DND-41 (cell line): ENCODE results near the gene CTXND1.

ENCODE experiments used
- ATAC-seq: fragments of 200-7000 bp; cut with Tn5 transposase; 3 replicates; pipeline ENCODE4 v1.9.1; 2021; ENCODE audit warnings: low read depth; ENCODE audit not compliant: insufficient read depth
- DNase-seq: peaks from one replicate; pipeline ENCODE4 v3.0.0-alpha.2; 2020
- H2AFZ ChIP-seq: 2 replicates; pipeline ENCODE4 v1.6.0; 2012; ENCODE audit warnings: low read depth, low read length
- H3K27ac ChIP-seq: 2 replicates; pipeline ENCODE4 v1.5.1; 2012; ENCODE audit warnings: low read length, inconsistent platforms
- H3K27me3 ChIP-seq: fragments of 200-600 bp; sonication (generic); 2 replicates; pipeline ENCODE4 v1.6.0; 2012; ENCODE audit warnings: low read length, mild to moderate bottlenecking, inconsistent platforms; ENCODE audit not compliant: insufficient read depth, poor library complexity
- H3K36me3 ChIP-seq: 2 replicates; pipeline ENCODE4 v1.5.1; 2012; ENCODE audit warnings: low read length, inconsistent platforms; ENCODE audit not compliant: insufficient read depth
- H3K4me1 ChIP-seq: 2 replicates; pipeline ENCODE4 v1.5.1; 2012; ENCODE audit warnings: mild to moderate bottlenecking, low read length; ENCODE audit not compliant: insufficient read depth
- H3K4me2 ChIP-seq: 2 replicates; pipeline ENCODE4 v1.6.0; 2012; ENCODE audit warnings: mild to moderate bottlenecking, moderate library complexity, low read length, inconsistent platforms; ENCODE audit not compliant: insufficient read depth
- H3K4me3 ChIP-seq, 2 experiments: fragments of 200-600 bp in 1 of 2; shearing (Covaris generic) in 1 of 2; 2 replicates each; pipeline ENCODE4 v1.5.1; 2012 to 2016; ENCODE audit warnings: inconsistent platforms in 2 of 2, low read length in 2 of 2, mild to moderate bottlenecking in 2 of 2, low read depth in 1 of 2, moderate library complexity in 1 of 2
- H3K79me2 ChIP-seq: 2 replicates; pipeline ENCODE4 v1.6.0; 2012; ENCODE audit warnings: low read length, inconsistent platforms; ENCODE audit not compliant: insufficient read depth
- H3K9ac ChIP-seq: 2 replicates; pipeline ENCODE4 v1.6.0; 2012; ENCODE audit warnings: low read depth, mild to moderate bottlenecking, inconsistent platforms, low read length, moderate library complexity
- H3K9me3 ChIP-seq: 2 replicates; pipeline ENCODE4 v1.5.1; 2012; ENCODE audit warnings: low read length, moderate library complexity, mild to moderate bottlenecking, inconsistent platforms; ENCODE audit not compliant: insufficient read depth, severe bottlenecking
- H4K20me1 ChIP-seq: 2 replicates; pipeline ENCODE4 v1.6.0; 2012; ENCODE audit warnings: low read length; ENCODE audit not compliant: insufficient read depth
- CTCF ChIP-seq: IDR thresholded peaks from 2 replicates; pipeline ENCODE4 v1.5.1; 2012; ENCODE audit warnings: borderline replicate concordance, low read length, moderate library complexity, mild to moderate bottlenecking; ENCODE audit not compliant: poor library complexity, severe bottlenecking; ENCODE audit errors: extremely low read depth
- EZH2 ChIP-seq: IDR thresholded peaks from 3 replicates; pipeline ENCODE4 v1.6.1; 2012; ENCODE audit warnings: borderline replicate concordance, low read depth, mild to moderate bottlenecking, moderate library complexity, low read length, inconsistent platforms; ENCODE audit not compliant: severe bottlenecking

Gene CTXND1

DNA sequence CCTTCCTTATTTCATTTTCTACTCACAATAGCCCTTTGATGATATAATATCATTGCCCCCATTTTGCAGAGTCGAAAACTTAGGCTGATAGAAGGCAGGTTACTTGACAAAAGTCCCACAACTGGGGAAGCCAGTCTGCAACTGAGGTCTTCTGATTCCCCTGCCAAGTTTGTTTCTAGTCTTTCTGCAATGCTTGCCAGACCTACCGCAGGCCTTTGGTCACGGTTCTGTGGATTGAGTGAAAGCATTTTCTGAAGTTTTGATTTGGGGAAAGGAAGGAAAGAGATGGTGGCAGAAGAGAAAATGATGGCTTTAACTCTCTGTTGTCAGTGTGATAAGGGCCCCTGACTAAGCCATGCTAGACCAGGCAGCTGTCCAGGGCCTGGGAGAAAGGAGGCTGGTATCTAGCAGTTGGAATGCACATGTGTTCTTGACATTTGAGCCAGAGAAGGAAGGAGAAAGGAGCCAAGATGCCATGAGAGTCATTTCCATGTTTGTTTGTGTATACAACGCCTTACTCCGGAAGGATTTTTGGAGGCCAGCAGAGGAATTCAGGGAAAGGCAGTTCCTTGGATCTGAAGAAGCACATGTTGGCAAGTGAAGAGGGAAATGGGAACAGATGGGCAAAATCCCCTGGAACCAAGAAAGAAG is 69.3 kb downstream of the CTXND1 start:
- Histone ChIP-seq H3K4me3 (no peak overlapping the region), H2AFZ (no peak overlapping the region), H3K4me1 (no peaks in the 10 kb centered on the region), H3K4me2 (no peak overlapping the region), H4K20me1 (no peaks in the 10 kb centered on the region), H3K27ac (no peak overlapping the region), H3K36me3 (no peaks in the 10 kb centered on the region; the same call in 1 of the 2 replicates), H3K9ac (no peak overlapping the region), H3K79me2 (no peaks in the 10 kb centered on the region), H3K9me3 (no peaks in the 10 kb centered on the region), H3K27me3 (no peaks in the 10 kb centered on the region)
- ATAC-seq: no peak
- TF ChIP-seq CTCF: no peak
- no peak for TF ChIP-seq EZH2
- DNase-seq: no peak

- TF ChIP-seq EZH2: no peak
- no peak for TF ChIP-seq CTCF
- Histone ChIP-seq H4K20me1 (no peaks in the 10 kb centered on the region), H3K9me3 (no peaks in the 10 kb centered on the region)
Observed at GRCh38 chr15:80180986-80181385, 71.0 kb downstream of the CTXND1 start.

DNA sequence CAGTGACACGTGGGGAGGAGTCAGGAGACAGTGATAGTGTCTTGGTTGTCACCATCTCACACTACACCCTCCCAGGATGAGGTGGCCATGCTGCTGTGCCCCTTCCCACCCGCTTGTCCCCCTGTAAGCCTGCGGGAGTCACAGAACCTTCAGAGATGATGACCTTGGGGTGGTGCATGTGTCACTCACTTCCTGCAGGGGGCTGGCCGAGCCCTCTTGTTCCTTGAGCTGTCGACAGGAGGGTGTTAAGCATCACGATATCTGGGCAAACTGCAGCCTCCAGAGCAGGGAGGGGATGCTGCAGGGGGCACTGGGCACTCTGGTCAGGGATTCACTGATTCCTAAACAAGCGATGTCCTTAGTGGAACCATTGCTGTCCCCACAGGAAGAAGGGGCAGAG is 71.5 kb downstream of the CTXND1 start:
- no peak for DNase-seq
- no peaks in the 10 kb centered on the region for H4K20me1 ChIP-seq
- no peak overlapping the region for H3K4me3 ChIP-seq
- no peaks in the 10 kb centered on the region; the same call in 1 of the 2 replicates for H3K36me3 ChIP-seq
- ATAC-seq: no peak
- no peak for TF ChIP-seq EZH2
- no peak overlapping the region for H2AFZ ChIP-seq
- no peak overlapping the region for H3K9ac ChIP-seq
- no peak overlapping the region for H3K27ac ChIP-seq
- H3K27me3 ChIP-seq: no peaks in the 10 kb centered on the region
- H3K4me2 ChIP-seq: no peak overlapping the region
- H3K79me2 ChIP-seq: no peaks in the 10 kb centered on the region
- no peaks in the 10 kb centered on the region for H3K9me3 ChIP-seq
- no peaks in the 10 kb centered on the region for H3K4me1 ChIP-seq

More at GRCh38 chr15:80180986-80181385, 71.0 kb downstream of the CTXND1 start:
- Histone ChIP-seq H3K79me2 (no peaks in the 10 kb centered on the region), H2AFZ (no peak overlapping the region), H3K27ac (no peak overlapping the region), H3K27me3 (no peaks in the 10 kb centered on the region), H3K9ac (no peak overlapping the region), H3K4me2 (no peak overlapping the region), H3K4me3 (no peak overlapping the region), H3K36me3 (no peaks in the 10 kb centered on the region; the same call in 1 of the 2 replicates), H3K4me1 (no peaks in the 10 kb centered on the region)
- DNase-seq (no peak), ATAC-seq (no peak)

DNA sequence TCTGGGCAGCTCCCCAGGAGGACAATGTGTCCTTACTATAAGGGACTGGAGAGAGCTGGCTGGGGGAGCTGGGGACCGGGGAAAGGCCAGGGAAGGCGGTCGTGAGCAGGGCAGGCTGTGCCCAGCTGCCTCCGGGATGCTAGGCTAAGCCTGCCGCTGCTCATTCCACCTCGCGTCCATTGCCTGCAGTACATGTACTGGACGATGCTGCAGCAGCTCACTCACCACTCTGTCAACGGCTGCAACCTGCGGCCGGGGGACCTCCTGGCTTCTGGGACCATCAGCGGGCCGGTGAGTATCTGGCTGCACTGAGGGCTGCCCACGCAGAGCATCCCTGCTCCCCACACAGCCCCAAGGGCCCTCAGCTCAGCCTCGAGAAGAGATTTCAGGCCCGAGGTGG is 72.1 kb downstream of the CTXND1 start:
- DNase-seq: no peak
- Histone ChIP-seq H3K36me3 (no peaks in the 10 kb centered on the region), H4K20me1 (no peaks in the 10 kb centered on the region), H3K79me2 (no peaks in the 10 kb centered on the region), H3K4me3 (no peak overlapping the region), H3K4me1 (no peaks in the 10 kb centered on the region), H3K27ac (no peak overlapping the region), H3K4me2 (no peak overlapping the region), H3K9me3 (no peaks in the 10 kb centered on the region), H3K9ac (no peak overlapping the region), H2AFZ (no peak overlapping the region), H3K27me3 (no peaks in the 10 kb centered on the region)
- no peak for ATAC-seq
- no peak for TF ChIP-seq EZH2
- TF ChIP-seq CTCF: no peak
